ENCODE results near the gene DIO3.

GRCh38 chr14:101559250-101559623 is 2.1 kb upstream of the DIO3 start:
- no peak for TF ChIP-seq POLR2AphosphoS5 (IDR thresholded peaks at IDR 0.05; ENCODE audit: low read depth, low read length)
- no peak for TF ChIP-seq TAF1 (IDR thresholded peaks at IDR 0.05; ENCODE audit: borderline replicate concordance, low read depth, low read length)
